T-helper 22 cell (primary cell): ENCODE data around the gene ACTN4.
"Not testable (repeated sequence)": the region's sequence is repeated elsewhere in the genome, so short reads cannot be mapped to it uniquely, and the experiment has no call there.

ENCODE experiments used
- DNase-seq: peaks from one replicate; pipeline ENCODE4 v3.0.0-alpha.2; 2020; ENCODE audit warnings: low read depth

ACTN4 gene

GRCh38 chr19:38737281-38737865 lies 89.9 kb downstream of the ACTN4 start:
- no peak for DNase-seq

- no peak for DNase-seq
Measured at GRCh38 chr19:38737921-38738737, 90.7 kb downstream of the ACTN4 start.

DNA sequence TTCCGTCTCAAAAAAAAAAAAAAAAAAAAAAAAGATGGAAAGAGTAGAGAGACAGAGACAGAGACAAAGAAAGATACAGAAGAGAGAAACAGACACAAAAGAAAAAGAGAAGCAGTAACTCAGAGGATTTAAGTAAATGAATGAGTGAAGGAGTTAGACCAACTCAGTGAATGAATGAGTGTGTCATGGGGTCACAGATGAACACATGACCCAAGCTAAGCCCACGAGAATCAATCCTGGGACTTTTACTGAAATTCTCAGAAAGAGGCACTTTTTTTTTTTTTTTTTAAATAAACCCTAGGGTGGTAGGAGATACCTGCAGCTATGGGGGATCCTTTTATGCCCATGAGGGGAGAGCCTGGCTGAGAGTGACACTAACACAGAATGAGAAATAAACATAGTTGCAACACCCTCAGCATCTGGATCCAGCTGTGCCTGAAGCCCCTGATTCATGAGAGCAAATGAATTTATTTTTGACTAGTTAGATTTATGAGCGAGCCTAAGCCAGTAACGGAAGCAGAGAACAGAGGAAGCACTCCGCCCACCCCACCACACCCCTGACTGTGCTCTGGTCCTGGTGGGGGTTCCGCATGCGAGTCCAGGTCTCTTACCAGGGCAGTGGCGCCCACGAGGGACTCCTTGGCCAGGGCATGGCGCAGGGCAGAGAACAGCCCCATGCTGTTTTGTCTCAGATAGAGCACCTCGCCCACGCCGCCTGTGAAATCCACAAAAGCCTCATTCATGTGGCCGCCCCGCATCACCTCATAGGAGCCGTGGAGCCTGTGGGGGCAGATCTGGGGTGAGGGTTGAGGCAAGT lies 92.2 kb downstream of the ACTN4 start:
- no peak for DNase-seq

DNA sequence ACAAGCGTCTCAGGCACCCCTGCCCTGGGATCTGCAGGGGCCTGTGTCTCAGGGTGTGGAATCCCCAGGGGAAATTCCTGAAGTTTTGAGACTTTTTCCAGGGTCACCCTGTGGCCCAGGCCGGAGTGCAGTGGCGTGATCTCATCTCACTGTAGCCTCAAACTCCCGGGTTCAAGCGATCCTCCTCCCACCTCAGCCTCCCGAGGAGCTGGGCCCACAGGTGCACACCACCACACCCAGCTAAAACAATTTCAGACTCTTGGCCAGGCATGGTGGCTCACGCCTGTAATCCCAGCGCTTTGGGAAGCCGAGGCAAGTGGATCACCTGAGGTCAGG lies 92.8 kb downstream of the ACTN4 start:
- no peak for DNase-seq

- DNase-seq, result no peak
Measured at GRCh38 chr19:38740932-38741331, 93.5 kb downstream of the ACTN4 start.

DNA sequence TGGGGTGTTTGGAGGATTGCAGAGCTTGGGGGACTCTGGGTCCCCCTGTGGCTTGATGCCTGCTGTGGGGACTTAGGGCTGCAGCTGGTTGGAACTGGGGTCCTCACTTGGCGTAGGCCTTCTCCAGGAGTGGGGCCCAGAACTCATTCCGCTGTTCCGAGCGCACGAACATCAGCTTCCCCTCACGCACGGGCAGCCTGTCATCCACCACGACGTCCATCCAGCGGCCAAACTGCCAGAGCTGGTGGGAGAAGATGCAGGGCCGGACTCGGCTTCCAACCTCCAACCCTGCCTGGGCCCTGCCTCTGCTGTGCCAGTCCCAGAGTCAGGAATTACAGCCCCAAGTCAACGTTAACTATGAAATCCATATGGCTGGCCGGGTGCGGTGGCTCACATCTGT lies 94.2 kb downstream of the ACTN4 start:
- no peak for DNase-seq

- no peak for DNase-seq
Measured at GRCh38 chr19:38742296-38742695, 94.8 kb downstream of the ACTN4 start.

GRCh38 chr19:38742906-38743305 lies 95.5 kb downstream of the ACTN4 start:
- DNase-seq, result no peak

DNA sequence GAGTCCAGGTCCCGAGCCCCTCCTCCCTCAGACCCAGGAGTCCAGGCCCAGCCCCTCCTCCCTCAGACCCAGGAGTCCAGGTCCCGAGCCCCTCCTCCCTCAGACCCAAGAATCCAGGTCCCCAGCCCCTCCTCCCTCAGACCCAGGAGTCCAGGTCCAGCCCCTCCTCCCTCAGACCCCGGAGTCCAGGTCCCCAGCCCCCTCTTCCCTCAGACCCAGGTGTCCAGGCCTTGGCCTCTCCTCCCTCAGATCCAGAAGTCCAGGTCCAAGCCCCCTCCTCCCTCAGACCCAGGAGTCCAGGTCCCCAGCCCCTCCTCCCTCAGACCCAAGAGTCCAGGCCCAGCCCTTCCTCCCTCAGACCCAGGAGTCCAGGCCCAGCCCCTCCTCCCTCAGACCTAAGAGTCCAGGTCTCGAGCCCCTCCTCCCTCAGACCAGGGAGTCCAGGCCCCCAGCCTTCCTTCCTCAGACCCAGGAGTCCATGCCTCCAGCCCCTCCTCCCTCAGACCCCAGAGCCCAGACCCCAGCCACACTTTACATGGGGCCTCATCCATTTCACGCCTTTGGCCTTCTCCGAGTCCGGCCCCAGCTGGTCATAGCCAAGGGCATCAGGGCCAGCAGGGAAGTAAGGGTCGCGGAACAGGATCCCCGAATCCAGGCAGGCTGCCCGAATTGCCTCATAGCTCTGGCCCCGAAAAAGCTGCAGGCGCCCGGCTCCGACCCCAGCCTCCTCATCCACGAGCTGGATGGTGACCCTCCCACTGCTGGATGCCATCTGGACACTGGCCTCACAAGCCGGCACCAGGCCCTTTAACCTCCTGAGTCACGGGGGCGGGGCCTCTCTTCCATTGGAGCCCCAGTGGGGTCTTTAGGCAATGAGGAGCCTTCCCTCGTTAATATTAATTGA lies 96.2 kb downstream of the ACTN4 start:
- no peak for DNase-seq

DNA sequence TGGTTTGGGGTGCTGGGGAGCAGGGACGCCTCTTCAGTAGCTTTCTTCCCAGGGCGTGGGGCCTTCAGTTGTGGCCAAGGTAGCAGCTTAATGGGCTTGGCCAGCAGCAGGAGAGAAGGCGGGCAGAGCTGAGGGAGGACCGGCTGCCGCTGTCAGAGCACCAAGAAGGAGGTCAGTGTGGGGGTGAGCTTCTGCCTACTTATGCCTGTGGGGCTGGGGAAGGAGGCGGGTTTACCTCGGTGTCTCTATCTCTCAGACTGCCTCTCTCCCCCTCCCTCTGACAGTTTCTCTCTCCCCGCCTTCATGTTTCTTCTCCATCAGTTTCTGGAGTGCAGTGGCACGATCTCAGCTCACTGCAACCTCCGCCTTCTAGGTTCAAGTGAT lies 96.8 kb downstream of the ACTN4 start, which contains the start of gene CAPN12:
Gene CAPN12, minus strand, starts transcription at position 177 of the 384 bp plus-strand sequence. CDS start 309 bp downstream, outside the sequence.
- DNase-seq, result no peak

DNA sequence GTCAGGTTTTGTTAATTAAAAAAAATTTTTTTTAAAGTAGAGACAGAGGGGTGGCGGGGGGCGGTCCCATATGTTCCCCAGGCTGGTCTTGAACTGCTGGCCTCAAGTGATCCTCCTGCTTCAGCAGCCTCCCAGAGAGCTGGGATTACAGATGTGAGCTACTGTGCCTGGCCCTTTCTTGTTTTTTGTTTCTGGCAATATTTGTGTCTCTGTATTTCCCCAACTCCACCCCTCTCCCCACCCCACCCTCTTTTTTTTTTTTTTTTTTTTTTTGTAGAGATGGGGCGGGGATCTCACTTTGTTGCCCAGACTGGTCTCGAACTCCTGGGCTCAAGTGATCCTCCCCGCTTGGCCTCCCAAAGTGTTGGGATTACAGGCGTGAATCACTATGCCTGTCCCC lies 97.4 kb downstream of the ACTN4 start:
- no peak for DNase-seq

DNA sequence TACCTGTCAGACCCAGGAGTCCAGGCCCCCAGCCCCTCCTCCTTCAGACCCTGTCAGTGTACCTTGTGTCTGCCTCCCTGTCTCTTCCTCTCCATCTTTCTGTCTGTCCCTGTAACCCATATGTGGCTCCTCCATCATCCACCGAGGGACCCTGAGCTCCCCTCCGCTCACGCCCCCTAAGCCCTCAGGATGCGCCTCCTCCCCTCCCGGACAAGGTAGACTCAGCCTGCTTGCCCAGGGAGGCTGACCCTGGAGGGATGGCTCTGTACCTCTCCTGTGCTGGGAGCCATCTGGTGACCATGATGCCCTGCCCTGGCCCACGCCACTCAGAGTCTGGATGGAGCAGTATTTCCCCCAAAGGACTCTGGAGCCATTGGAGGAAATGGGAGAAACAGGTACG lies 97.9 kb downstream of the ACTN4 start:
- DNase-seq, result no peak

GRCh38 chr19:38753783-38754182 lies 106.3 kb downstream of the ACTN4 start:
- DNase-seq, result not testable (repeated sequence)

GRCh38 chr19:38754196-38754595 lies 106.7 kb downstream of the ACTN4 start:
- DNase-seq, result not testable (repeated sequence)

GRCh38 chr19:38759590-38760003 lies 112.1 kb downstream of the ACTN4 start:
- DNase-seq, result no peak

- DNase-seq, result not testable (repeated sequence)
Measured at GRCh38 chr19:38760805-38761517, 113.5 kb downstream of the ACTN4 start.

DNA sequence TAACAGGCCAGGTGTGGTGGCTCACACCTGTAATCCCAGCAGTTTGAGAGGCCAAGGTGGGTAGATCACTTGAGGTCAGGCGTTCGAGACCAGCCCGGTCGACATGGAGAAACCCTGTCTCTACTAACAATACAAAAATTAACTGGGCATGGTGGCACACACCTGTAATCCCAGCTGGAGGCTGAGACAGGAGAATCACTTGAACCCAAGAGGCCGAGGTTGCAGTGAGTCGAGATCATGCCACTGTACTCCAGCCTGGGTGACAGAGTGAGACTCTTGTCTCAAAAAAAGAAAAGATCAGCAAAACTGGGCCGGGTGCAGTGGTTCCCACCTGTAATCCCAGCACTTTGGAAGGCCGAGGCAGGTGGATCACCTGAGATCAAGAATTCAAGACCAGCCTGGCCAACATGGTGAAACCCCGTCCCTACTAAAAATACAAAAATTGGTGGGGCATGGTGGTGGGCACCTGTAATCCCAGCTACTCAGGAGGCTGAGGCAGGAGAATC lies 114.5 kb downstream of the ACTN4 start:
- not testable (repeated sequence) for DNase-seq

DNA sequence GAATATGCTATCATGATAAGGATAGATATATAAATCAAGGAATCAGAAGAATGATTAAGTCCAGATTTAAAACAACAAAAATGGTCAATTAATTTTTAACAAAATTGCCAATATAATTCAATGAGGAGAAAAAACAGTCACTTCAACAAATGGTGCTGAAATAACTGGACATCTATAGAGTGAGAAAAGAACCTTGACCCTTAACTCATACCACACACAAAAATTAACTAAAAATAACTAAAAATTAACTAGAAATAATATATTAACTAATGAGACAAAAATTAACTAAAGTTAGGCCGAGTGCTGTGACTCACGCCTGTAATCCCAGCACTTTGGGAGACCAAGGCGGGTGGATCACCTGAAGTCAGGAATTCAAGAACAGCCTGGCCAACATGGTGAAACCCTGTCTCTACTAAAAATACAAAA lies 116.4 kb downstream of the ACTN4 start:
- no peak for DNase-seq

GRCh38 chr19:38765214-38765613 lies 117.8 kb downstream of the ACTN4 start:
- no peak for DNase-seq

- no peak for DNase-seq
Measured at GRCh38 chr19:38766276-38767047, 119.0 kb downstream of the ACTN4 start.
